SK-N-SH (cell line): ENCODE data around the gene BEST1. TPM values are rescaled to one million over a fixed set of nuclear protein-coding genes. Genes with fewer than 3 reads are reported as not detected.

ENCODE experiments used
- CTCF ChIA-PET: fragments of 300-600, 350-600 bp; formaldehyde crosslinking; extraction: SDS; loops from one replicate; lab custom pipeline; 2021; lab: Yijun Ruan, JAX
- POLR2A ChIA-PET: fragments of 350-600 bp; sonication (Branson Sonifier 250); formaldehyde crosslinking; extraction: SDS; loops from one replicate; lab custom pipeline; 2020; ENCODE audit warnings: antibody characterized with exemption, inconsistent platforms; lab: Yijun Ruan, JAX
- DNase-seq: peaks from one replicate; pipeline ENCODE4 v3.0.0; 2012
- H2AFZ ChIP-seq: fragments of 200-600 bp; sonication (generic); 2 replicates; pipeline ENCODE4 v1.8.1; 2016; ENCODE audit warnings: antibody characterized with exemption, mild to moderate bottlenecking, low read depth
- H3F3A ChIP-seq: fragments of 200-600 bp; sonication (generic); replicated peaks from 2 replicates; pipeline ENCODE3; 2016; ENCODE audit warnings: antibody characterized with exemption, mild to moderate bottlenecking; ENCODE audit not compliant: insufficient read depth
- H3K27ac ChIP-seq, 2 experiments: fragments of 200-500 bp in 1 of 2; fragments of 200-600 bp in 1 of 2; sonication (Bioruptor generic) in 1 of 2; sonication (generic), shearing (Covaris generic) in 1 of 2; 2 replicates each; pipeline versions ENCODE4 v1.5.1 to v1.6.1; 2014 to 2016; ENCODE audit warnings: low read depth in 2 of 2, inconsistent platforms in 1 of 2, low read length in 1 of 2, mild to moderate bottlenecking in 1 of 2, mixed read lengths in 1 of 2
- H3K27me3 ChIP-seq: fragments of 200-600 bp; sonication (generic), shearing (Covaris generic); 2 replicates; pipeline ENCODE4 v1.6.1; 2016; ENCODE audit warnings: mixed run types; ENCODE audit not compliant: insufficient read depth
- H3K36me3 ChIP-seq, 2 experiments: fragments of 200-500 bp in 1 of 2; fragments of 200-600 bp in 1 of 2; sonication (Bioruptor generic) in 1 of 2; sonication (generic) in 1 of 2; replicated peaks in 1 of 2; 2 replicates each; pipeline versions ENCODE3 to v1.5.1; 2014 to 2016; ENCODE audit warnings: low read length in 1 of 2, mild to moderate bottlenecking in 1 of 2; ENCODE audit not compliant: insufficient read depth in 2 of 2, control insufficient read depth in 1 of 2
- H3K4me1 ChIP-seq, 2 experiments: fragments of 200-500 bp in 1 of 2; fragments of 200-600 bp in 1 of 2; sonication (Bioruptor generic) in 1 of 2; sonication (generic), shearing (Covaris generic) in 1 of 2; 2 replicates each; pipeline versions ENCODE4 v1.5.1 to v1.6.1; 2014 to 2016; ENCODE audit warnings: low read depth in 1 of 2, low read length in 1 of 2, mixed run types in 1 of 2; ENCODE audit not compliant: insufficient read depth in 2 of 2, control insufficient read depth in 1 of 2
- H3K4me2 ChIP-seq: fragments of 200-600 bp; sonication (generic), shearing (Covaris generic); 2 replicates; pipeline ENCODE4 v1.6.1; 2017; ENCODE audit warnings: mixed run types
- H3K4me3 ChIP-seq, 2 experiments: fragments of 200-500 bp in 1 of 2; fragments of 200-600 bp in 1 of 2; sonication (Bioruptor generic) in 1 of 2; sonication (generic), shearing (Covaris generic) in 1 of 2; 2 replicates each; pipeline versions ENCODE4 v1.5.1 to v1.8.1; 2014 to 2016; ENCODE audit warnings: low read depth in 2 of 2, inconsistent platforms in 1 of 2, low read length in 1 of 2, mild to moderate bottlenecking in 1 of 2, mixed read lengths in 1 of 2, moderate library complexity in 1 of 2
- H3K79me2 ChIP-seq: fragments of 200-600 bp; sonication (generic); 2 replicates; pipeline ENCODE4 v1.8.1; 2017; ENCODE audit warnings: mild to moderate bottlenecking; ENCODE audit not compliant: insufficient read depth
- H3K9ac ChIP-seq: fragments of 200-600 bp; sonication (generic); 2 replicates; pipeline ENCODE4 v1.6.1; 2017; ENCODE audit warnings: mixed run types
- H3K9me2 ChIP-seq: fragments of 200-600 bp; sonication (generic); 2 replicates; pipeline ENCODE4 v1.6.1; 2017; ENCODE audit warnings: mixed run types
- H3K9me3 ChIP-seq: fragments of 200-600 bp; sonication (generic); 2 replicates; pipeline ENCODE4 v1.6.1; 2017; ENCODE audit warnings: mixed run types, mild to moderate bottlenecking, moderate library complexity
- H4K20me1 ChIP-seq: fragments of 200-600 bp; sonication (generic); 2 replicates; pipeline ENCODE4 v1.6.1; 2017; ENCODE audit warnings: mild to moderate bottlenecking, mixed run types; ENCODE audit not compliant: insufficient read depth
- EZH2phosphoT487 ChIP-seq: fragments of 200-600 bp; sonication (generic); IDR thresholded peaks from 2 replicates; pipeline ENCODE4 v1.6.1; 2017; ENCODE audit warnings: low read depth, mixed run types, mild to moderate bottlenecking, antibody characterized with exemption, moderate library complexity, borderline replicate concordance
- FOSL2 ChIP-seq: IDR thresholded peaks from 2 replicates; pipeline ENCODE4 v1.4.0; 2012; ENCODE audit warnings: low read depth, mild to moderate bottlenecking, moderate library complexity, borderline replicate concordance
- FOXJ3 ChIP-seq: sonication (generic); formaldehyde crosslinking; IDR thresholded peaks from 2 replicates; pipeline ENCODE4 v1.5.1; 2020; ENCODE audit warnings: mild to moderate bottlenecking, missing genetic modification reagents
- GABPA ChIP-seq: IDR thresholded peaks from 2 replicates; pipeline ENCODE4 v1.4.0; 2012; ENCODE audit warnings: low read depth, mild to moderate bottlenecking
- GATA2 ChIP-seq: sonication (generic); formaldehyde crosslinking; IDR thresholded peaks from 2 replicates; pipeline ENCODE4 v1.5.0; 2020; ENCODE audit warnings: mild to moderate bottlenecking, missing genetic modification reagents
- JUND ChIP-seq: IDR thresholded peaks from 2 replicates; pipeline ENCODE4 v1.4.0; 2012
- MEF2A ChIP-seq: IDR thresholded peaks from 2 replicates; pipeline ENCODE4 v1.4.0; 2012; ENCODE audit warnings: low read depth, borderline replicate concordance
- NFIC ChIP-seq: IDR thresholded peaks from 2 replicates; pipeline ENCODE4 v1.4.0; 2012; ENCODE audit warnings: borderline replicate concordance
- POLR2AphosphoS5 ChIP-seq: IDR thresholded peaks from 2 replicates; pipeline ENCODE4 v1.6.1; 2012; ENCODE audit warnings: low read depth, low read length
- RFX5 ChIP-seq: IDR thresholded peaks from 2 replicates; pipeline ENCODE4 v1.6.1; 2012; ENCODE audit warnings: mild to moderate bottlenecking, improper control_type of control experiment, low read length
- RXRA ChIP-seq: IDR thresholded peaks from 2 replicates; pipeline ENCODE4 v1.4.0; 2012; ENCODE audit warnings: low read depth, mild to moderate bottlenecking, borderline replicate concordance
- SIN3A ChIP-seq: IDR thresholded peaks from 2 replicates; pipeline ENCODE4 v1.6.1; 2012; ENCODE audit warnings: low read depth, mild to moderate bottlenecking, low read length, moderate library complexity, borderline replicate concordance
- SMC3 ChIP-seq: IDR thresholded peaks from 2 replicates; pipeline ENCODE4 v1.6.1; 2012; ENCODE audit warnings: low read depth, low read length, improper control_type of control experiment
- TAF1 ChIP-seq: IDR thresholded peaks from 2 replicates; pipeline ENCODE4 v1.6.1; 2012; ENCODE audit warnings: low read depth, mild to moderate bottlenecking, low read length, moderate library complexity, borderline replicate concordance
- WGBS: methylation state at CpG from one replicate; pipeline ENCODE4 v1.1.6; 2017; ENCODE audit warnings: low lambda C conversion rate; 5-methylcytosine and 5-hydroxymethylcytosine counted together
- polyA plus RNA-seq, 3 experiments: library from polyadenylated mRNA; depleted of rRNA; stranded (reverse); fragments of >200 nt; gene quantifications; 2 replicates each; pipeline ENCODE4 v1.2.3, GENCODE V29; 2012
- TF ChIP-seq, protein P1 (sequence below): IDR thresholded peaks from 2 replicates; pipeline ENCODE4 v1.4.0; 2012; ENCODE audit warnings: low read depth, borderline replicate concordance
- TF ChIP-seq, protein P2 (sequence below): fragments of 150-350 bp; IDR thresholded peaks from 2 replicates; pipeline ENCODE4 v1.6.1; 2016; ENCODE audit warnings: mild to moderate bottlenecking, low read depth, low read length

The BEST1 gene
- polyA plus RNA-seq, 1 of the 3 experiments (the other 2 are of a cell fraction) = 0.30 TPM

DNA sequence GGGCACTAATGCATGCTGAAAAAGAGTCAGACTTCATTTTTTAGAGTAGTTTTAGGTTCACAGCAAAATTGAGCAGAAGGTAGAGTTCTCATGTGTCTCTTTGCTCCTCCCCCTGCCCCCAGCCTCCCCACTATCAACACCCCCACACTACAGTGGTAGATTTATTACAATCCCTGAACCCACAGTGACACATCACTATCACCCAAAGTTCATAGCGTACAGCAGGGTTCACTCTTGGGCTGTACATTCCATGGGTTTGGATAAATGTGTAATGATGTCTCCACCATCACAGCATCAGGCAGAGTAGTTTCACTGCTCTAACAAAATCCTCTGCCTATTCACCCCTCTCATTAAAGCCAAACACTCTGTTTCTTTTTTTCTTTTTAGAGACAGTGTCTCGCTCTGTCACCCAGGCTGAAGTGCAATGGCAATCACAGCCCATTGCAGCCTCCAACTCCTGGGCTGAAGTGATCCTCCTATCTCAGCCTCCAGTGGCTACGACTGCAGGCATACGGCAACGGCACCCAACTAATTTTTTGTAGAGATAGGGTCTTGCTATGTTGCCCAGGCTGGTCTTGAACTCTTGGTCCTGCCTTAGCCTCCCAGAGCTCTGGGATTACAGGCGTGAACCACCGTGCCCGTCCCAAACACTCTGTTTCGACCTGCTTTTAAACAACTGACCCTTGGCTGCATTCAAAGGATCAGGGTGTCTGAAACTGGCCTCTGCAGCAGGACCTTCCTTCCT is 4.1 kb downstream of the BEST1 start:
- no peak overlapping the region for H3K4me2 ChIP-seq
- no peak overlapping the region for H3K4me3 ChIP-seq
- H3K9me3 ChIP-seq = no peaks in the 10 kb centered on the region
- TF ChIP-seq, protein P1, sequence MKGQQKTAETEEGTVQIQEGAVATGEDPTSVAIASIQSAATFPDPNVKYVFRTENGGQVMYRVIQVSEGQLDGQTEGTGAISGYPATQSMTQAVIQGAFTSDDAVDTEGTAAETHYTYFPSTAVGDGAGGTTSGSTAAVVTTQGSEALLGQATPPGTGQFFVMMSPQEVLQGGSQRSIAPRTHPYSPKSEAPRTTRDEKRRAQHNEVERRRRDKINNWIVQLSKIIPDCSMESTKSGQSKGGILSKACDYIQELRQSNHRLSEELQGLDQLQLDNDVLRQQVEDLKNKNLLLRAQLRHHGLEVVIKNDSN = no peak
- TF ChIP-seq SMC3 = 0 out of 2 replicates have a peak, but pooled peaks have one; percentile 13
- TF ChIP-seq, all 33 proteins: peak for 1
- POLR2A ChIA-PET = interaction anchor here (4.1 kb wide), 1 partner anchor 13 kb away, joined by 17 read pairs; the partner anchor contains the start of gene FTH1
- no peaks in the 10 kb centered on the region for H3K27me3 ChIP-seq
- no peak overlapping the region for H2AFZ ChIP-seq
- no peaks in the 10 kb centered on the region for H3K9me2 ChIP-seq
- peaks cover 5 to 11% of the 10 kb centered on the region in 2 experiments; a peak in 2 of 4 replicates for H3K4me1 ChIP-seq
- no peaks in the 10 kb centered on the region for H3F3A ChIP-seq
- no peak for DNase-seq
- 94% methylated on average over 9 of the region's 9 CpGs for WGBS
- H3K36me3 ChIP-seq = no peaks in the 10 kb centered on the region
- H3K79me2 ChIP-seq = no peaks in the 10 kb centered on the region
- H3K27ac ChIP-seq = no peak overlapping the region
- CTCF ChIA-PET = interaction anchor here (1.0 to 10.4 kb wide), 3 partner anchors 54 to 128 kb away, joined by 4 to 543 read pairs (median 5); no protein-coding TSS in a partner anchor
- H3K9ac ChIP-seq = no peak overlapping the region
- H4K20me1 ChIP-seq = no peaks in the 10 kb centered on the region

DNA sequence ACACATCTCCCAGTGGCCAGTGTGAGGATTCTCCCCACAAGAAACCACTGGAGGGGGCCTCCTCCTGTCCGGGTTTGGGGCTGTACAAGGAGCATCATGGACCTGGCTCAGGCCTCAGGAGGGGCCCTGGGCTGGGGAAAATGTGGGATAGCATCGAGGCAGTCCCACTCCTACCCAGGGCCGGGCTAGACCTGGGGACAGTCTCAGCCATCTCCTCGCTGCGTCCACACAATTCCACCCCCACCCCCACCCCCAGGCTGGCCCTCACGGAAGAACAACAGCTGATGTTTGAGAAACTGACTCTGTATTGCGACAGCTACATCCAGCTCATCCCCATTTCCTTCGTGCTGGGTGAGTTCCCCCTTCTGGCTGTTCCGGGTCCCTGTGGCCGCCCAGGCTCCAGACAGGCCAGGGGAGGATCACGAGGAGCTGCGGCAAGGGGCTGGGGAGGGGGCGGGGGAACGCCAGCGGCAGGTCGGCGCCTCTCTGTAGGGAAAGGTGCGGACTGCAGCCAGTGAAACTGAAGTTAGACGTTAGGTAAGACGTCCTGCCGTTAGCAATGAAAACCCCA is 4.8 kb downstream of the BEST1 start:
- 73% methylated on average over 16 of the region's 21 CpGs for WGBS
- POLR2A ChIA-PET = interaction anchor here (4.1 kb wide), 1 partner anchor 12 kb away, joined by 17 read pairs; the partner anchor contains the start of gene FTH1
- Histone ChIP-seq H3K36me3 (no peaks in the 10 kb centered on the region), H3K9me2 (no peaks in the 10 kb centered on the region), H3K9me3 (no peaks in the 10 kb centered on the region), H3K4me3 (no peak overlapping the region), H3K27ac (no peak overlapping the region), H3K4me1 (peaks cover 1 to 5% of the 10 kb centered on the region in 2 experiments; a peak in 2 of 4 replicates), H3K27me3 (no peaks in the 10 kb centered on the region), H3K79me2 (no peaks in the 10 kb centered on the region), H4K20me1 (no peaks in the 10 kb centered on the region), H3K4me2 (no peak overlapping the region), H2AFZ (no peak overlapping the region), H3F3A (no peaks in the 10 kb centered on the region), H3K9ac (no peak overlapping the region)
- CTCF ChIA-PET = interaction anchor here (1.0 to 1.3 kb wide), 3 partner anchors 8 to 127 kb away, joined by 4 to 5 read pairs (median 5); no protein-coding TSS in a partner anchor
- no peak for TF ChIP-seq MEF2A
- no peak for TF ChIP-seq FOSL2
- DNase-seq = no peak

DNA sequence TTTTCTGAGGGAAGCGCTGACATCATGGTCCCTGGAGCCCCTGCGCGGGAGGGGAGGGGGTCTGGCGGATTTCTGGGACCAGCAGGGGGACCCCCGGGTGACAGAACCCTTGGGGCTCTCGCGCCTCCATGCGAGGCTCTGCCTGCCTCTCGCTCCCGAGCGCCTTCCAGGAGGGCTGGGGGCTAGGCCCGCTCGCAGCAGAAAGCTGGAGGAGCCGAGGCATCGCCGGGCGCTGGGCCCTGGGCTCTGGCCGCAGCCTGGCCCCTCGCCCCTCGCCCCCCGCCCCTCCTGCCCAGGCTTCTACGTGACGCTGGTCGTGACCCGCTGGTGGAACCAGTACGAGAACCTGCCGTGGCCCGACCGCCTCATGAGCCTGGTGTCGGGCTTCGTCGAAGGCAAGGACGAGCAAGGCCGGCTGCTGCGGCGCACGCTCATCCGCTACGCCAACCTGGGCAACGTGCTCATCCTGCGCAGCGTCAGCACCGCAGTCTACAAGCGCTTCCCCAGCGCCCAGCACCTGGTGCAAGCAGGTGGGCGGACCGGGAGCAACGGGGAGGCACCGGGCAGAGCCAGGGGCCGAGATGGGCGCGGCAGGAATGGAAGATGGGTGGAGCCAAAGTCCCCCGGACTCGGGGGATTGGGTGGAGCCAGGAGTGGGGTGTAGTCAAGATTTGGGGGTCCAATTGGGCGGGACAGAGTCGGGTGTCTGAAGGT is 5.4 kb downstream of the BEST1 start:
- Histone ChIP-seq H3K9me3 (no peaks in the 10 kb centered on the region), H3K27me3 (no peaks in the 10 kb centered on the region), H3K4me1 (no peaks in the 10 kb centered on the region; a peak in 2 of 4 replicates), H4K20me1 (no peaks in the 10 kb centered on the region), H3K79me2 (no peaks in the 10 kb centered on the region), H3K4me2 (no peak overlapping the region), H3K4me3 (no peak overlapping the region), H3K36me3 (no peaks in the 10 kb centered on the region), H2AFZ (no peak overlapping the region), H3K9me2 (no peaks in the 10 kb centered on the region), H3K27ac (no peak overlapping the region), H3K9ac (no peak overlapping the region), H3F3A (no peaks in the 10 kb centered on the region)
- ChIA-PET POLR2A (interaction anchor here (4.1 kb wide), 1 partner anchor 12 kb away, joined by 17 read pairs; the partner anchor contains the start of gene FTH1), CTCF (interaction anchor here (1.0 to 1.3 kb wide), 3 partner anchors 9 to 126 kb away, joined by 4 to 5 read pairs (median 5); no protein-coding TSS in a partner anchor)
- no peak for DNase-seq
- WGBS = 89% methylated on average over 45 of the region's 56 CpGs
- no peak for TF ChIP-seq GABPA
- TF ChIP-seq, protein P2, sequence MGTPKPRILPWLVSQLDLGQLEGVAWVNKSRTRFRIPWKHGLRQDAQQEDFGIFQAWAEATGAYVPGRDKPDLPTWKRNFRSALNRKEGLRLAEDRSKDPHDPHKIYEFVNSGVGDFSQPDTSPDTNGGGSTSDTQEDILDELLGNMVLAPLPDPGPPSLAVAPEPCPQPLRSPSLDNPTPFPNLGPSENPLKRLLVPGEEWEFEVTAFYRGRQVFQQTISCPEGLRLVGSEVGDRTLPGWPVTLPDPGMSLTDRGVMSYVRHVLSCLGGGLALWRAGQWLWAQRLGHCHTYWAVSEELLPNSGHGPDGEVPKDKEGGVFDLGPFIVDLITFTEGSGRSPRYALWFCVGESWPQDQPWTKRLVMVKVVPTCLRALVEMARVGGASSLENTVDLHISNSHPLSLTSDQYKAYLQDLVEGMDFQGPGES = no peak
- no peak for TF ChIP-seq RXRA
- TF ChIP-seq FOXJ3 (CRISPR knock-in tag) = no peak
- no peak for TF ChIP-seq GATA2
- no peak for TF ChIP-seq EZH2phosphoT487
- no peak for TF ChIP-seq JUND
- no peak for TF ChIP-seq TAF1
- no peak for TF ChIP-seq NFIC
- no peak for TF ChIP-seq RFX5
- TF ChIP-seq SIN3A = no peak
- no peak for TF ChIP-seq POLR2AphosphoS5
